ENCODE data around the gene FCN2. TPM values are rescaled to one million over a fixed set of nuclear protein-coding genes. Genes with fewer than 3 reads are reported as not detected.

The FCN2 gene
- total and polyA plus RNA-seq, 9 donors, result 0.16 to 0.24 (median 0.18) TPM; not detected in 5

GRCh38 chr9:134930398-134930797 lies 49.8 kb downstream of the FCN2 start:
- Histone ChIP-seq H3K4me1 (ENCODE audit: control insufficient read depth, insufficient read depth, low read length) (no peaks in the 10 kb centered on the region), H3K4me3 (ENCODE audit: low read length) (no peak overlapping the region), H3K9me3 (replicated peaks; ENCODE audit: control insufficient read depth, low read depth, low read length) (no peaks in the 10 kb centered on the region), H3K27me3 (ENCODE audit: control insufficient read depth, insufficient read depth, low read length) (peaks cover 22% of the 10 kb centered on the region), H3K27ac (ENCODE audit: low read length) (no peak overlapping the region), H3K36me3 (ENCODE audit: control insufficient read depth, insufficient read depth, low read length) (no peaks in the 10 kb centered on the region)
- WGBS (ENCODE audit: insufficient coverage), result 73% methylated on average over 6 of the region's 13 CpGs
- no peak for DNase-seq

DNA sequence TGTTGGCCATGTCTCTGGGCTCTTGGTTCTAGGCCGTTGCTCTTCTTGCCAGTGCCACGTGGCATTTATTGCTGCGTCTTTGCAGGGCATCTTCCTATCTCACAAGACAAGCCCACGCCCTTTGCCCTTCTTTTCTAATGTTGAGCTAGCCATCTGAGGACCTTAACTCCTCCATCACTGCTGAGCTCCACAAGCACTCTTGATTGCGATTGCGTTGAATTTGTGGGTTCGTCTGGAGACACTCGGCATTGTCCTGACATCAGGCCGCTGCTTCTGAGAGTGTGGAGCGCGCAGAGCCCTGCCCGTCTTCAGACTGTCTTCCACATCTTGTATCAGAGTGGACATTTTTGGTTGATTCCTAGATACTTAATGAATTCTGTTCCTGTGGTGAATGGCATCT lies 51.6 kb downstream of the FCN2 start:
- DNase-seq, result no peak
- 93% methylated on average over 12 of the region's 12 CpGs for WGBS (ENCODE audit: insufficient coverage)
- Histone ChIP-seq H3K4me3 (ENCODE audit: low read length) (no peak overlapping the region), H3K27ac (ENCODE audit: low read length) (no peak overlapping the region), H3K36me3 (ENCODE audit: control insufficient read depth, insufficient read depth, low read length) (no peaks in the 10 kb centered on the region), H3K9me3 (replicated peaks; ENCODE audit: control insufficient read depth, low read depth, low read length) (no peaks in the 10 kb centered on the region), H3K27me3 (ENCODE audit: control insufficient read depth, insufficient read depth, low read length) (peaks cover 31% of the 10 kb centered on the region), H3K4me1 (ENCODE audit: control insufficient read depth, insufficient read depth, low read length) (no peaks in the 10 kb centered on the region)

- no peaks in the 10 kb centered on the region for H3K4me1 ChIP-seq (ENCODE audit: control insufficient read depth, insufficient read depth, low read length)
Observed at GRCh38 chr9:134932606-134933005, 52.0 kb downstream of the FCN2 start.

DNA sequence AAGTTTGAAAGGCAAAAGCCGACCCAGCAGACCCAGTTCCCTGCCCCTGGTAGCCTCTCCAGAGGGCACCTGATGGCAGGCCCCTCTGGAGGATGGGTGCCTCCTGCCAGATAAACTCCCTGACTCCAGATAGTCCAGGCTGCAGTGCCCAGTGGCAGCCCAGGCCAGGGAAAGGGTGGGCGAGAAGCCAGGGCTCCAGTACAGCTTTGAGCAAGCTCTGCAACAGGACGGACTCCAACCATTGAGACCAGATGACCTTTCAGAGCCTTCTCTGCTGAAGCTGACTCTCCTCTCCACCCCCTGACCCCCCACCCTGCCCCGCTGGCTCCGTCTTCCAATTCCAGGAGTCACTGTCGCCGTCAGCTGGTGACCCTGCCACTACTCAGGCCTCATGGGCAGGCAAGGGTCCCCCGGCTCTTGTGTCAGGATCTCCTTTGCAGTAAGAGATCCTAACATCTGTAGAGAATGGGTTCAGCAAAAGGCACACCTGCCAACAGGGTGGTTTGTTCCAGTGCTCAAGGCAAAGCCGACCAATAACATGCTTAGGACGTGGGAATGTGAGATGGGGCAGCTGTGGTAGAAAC lies 52.6 kb downstream of the FCN2 start:
- H3K4me3 ChIP-seq (ENCODE audit: low read length), result no peak overlapping the region
- whole genome bisulfite sequencing (ENCODE audit: insufficient coverage), result 85% methylated on average over 7 of the region's 10 CpGs
- no peaks in the 10 kb centered on the region for H3K9me3 ChIP-seq (replicated peaks; ENCODE audit: control insufficient read depth, low read depth, low read length)
- peaks cover 31% of the 10 kb centered on the region for H3K27me3 ChIP-seq (ENCODE audit: control insufficient read depth, insufficient read depth, low read length)
- no peak overlapping the region for H3K27ac ChIP-seq (ENCODE audit: low read length)
- H3K36me3 ChIP-seq (ENCODE audit: control insufficient read depth, insufficient read depth, low read length), result no peaks in the 10 kb centered on the region
- DNase-seq, result no peak
- H3K4me1 ChIP-seq (ENCODE audit: control insufficient read depth, insufficient read depth, low read length), result no peaks in the 10 kb centered on the region

More at GRCh38 chr9:134932606-134933005, 52.0 kb downstream of the FCN2 start:
- Histone ChIP-seq H3K9me3 (replicated peaks; ENCODE audit: control insufficient read depth, low read depth, low read length) (no peaks in the 10 kb centered on the region), H3K4me3 (ENCODE audit: low read length) (no peak overlapping the region), H3K36me3 (ENCODE audit: control insufficient read depth, insufficient read depth, low read length) (no peaks in the 10 kb centered on the region), H3K27me3 (ENCODE audit: control insufficient read depth, insufficient read depth, low read length) (peaks cover 31% of the 10 kb centered on the region), H3K27ac (ENCODE audit: low read length) (no peak overlapping the region)
- WGBS (ENCODE audit: insufficient coverage), result 83% methylated on average over 3 of the region's 5 CpGs
- DNase-seq, result no peak

DNA sequence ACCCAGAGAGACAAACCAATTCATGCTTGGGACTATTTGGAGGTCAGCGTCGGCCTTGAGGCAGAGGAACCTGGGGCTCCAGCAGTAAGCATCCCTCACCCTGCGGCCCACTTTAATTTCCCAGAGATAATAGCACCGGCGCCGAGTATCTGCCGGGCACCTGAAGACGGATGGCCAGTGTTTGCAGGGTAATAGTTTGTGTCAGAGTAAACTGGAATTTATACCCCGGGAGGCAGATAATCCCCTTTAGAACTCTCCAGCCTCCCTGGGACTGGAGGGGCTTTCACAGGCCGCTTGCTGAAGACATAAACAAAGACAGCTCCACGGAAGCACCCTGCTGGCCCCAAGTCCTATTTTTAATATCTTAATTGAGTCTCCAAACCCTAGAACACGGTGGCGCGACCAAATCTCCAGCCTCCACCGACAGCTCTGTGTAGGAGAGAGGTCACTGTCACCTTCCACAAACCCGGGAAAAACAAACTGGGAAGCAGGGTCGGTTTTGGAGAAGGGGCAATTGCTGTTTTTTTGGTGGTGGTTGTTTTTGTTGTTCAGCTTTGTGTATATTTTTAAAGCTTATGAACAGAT lies 54.5 kb downstream of the FCN2 start:
- no peak for DNase-seq
- Histone ChIP-seq H3K36me3 (ENCODE audit: control insufficient read depth, insufficient read depth, low read length) (no peaks in the 10 kb centered on the region), H3K27me3 (ENCODE audit: control insufficient read depth, insufficient read depth, low read length) (peaks cover 29% of the 10 kb centered on the region), H3K4me3 (ENCODE audit: low read length) (no peak overlapping the region), H3K27ac (ENCODE audit: low read length) (no peak overlapping the region), H3K4me1 (ENCODE audit: control insufficient read depth, insufficient read depth, low read length) (no peaks in the 10 kb centered on the region), H3K9me3 (replicated peaks; ENCODE audit: control insufficient read depth, low read depth, low read length) (no peaks in the 10 kb centered on the region)
- WGBS (ENCODE audit: insufficient coverage), result no CpG with 5 or more reads among the region's 17 CpGs

GRCh38 chr9:134935701-134936345 lies 55.2 kb downstream of the FCN2 start:
- Histone ChIP-seq H3K4me1 (ENCODE audit: control insufficient read depth, insufficient read depth, low read length) (no peaks in the 10 kb centered on the region), H3K27me3 (ENCODE audit: control insufficient read depth, insufficient read depth, low read length) (peaks cover 28% of the 10 kb centered on the region), H3K4me3 (ENCODE audit: low read length) (no peak overlapping the region), H3K27ac (ENCODE audit: low read length) (no peak overlapping the region), H3K36me3 (ENCODE audit: control insufficient read depth, insufficient read depth, low read length) (no peaks in the 10 kb centered on the region), H3K9me3 (replicated peaks; ENCODE audit: control insufficient read depth, low read depth, low read length) (no peaks in the 10 kb centered on the region)
- WGBS (ENCODE audit: insufficient coverage), result 26% methylated on average over 13 of the region's 27 CpGs
- no peak for DNase-seq

DNA sequence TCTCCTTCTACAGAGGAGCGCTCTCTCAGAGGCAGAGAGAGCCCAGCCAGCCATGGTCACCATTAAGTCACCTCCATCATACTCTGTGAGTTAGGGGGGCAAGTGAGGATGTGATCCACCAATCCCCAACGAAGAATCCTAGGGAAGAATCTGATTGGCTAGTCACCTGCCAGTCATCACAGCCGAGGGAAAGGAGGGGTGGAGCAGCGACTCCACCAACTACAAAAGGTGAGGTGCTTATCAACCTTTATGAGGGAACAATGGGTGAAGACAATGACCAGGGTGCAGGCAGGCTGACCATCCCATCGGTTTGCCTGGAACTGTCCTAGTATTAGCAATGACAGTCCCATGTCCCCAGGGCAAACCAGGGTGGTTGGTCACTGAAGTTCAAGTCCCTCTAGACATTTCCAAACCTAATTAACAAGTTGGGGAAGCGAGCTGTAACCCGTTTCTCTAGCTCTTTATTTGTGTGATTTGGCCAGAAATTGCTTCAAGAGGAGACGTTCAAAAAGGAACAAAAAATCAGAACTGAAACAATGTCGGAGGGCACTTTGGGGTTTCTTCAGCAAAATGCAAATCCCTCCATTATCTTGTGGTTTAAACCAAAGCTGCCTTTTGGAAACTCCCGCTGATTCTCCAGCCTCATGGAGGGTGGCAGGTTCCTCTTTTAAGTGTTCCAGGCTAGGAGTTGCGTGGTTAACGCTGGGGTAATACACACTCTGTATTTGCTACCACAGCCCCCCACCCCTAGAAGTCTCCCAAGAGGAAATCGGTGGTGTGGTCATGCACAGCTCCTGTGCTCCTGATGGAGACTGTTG lies 55.9 kb downstream of the FCN2 start:
- 74% methylated on average over 3 of the region's 13 CpGs for WGBS (ENCODE audit: insufficient coverage)
- DNase-seq, result peak; percentile 63
- H3K27ac ChIP-seq (ENCODE audit: low read length), result no peak overlapping the region
- H3K9me3 ChIP-seq (replicated peaks; ENCODE audit: control insufficient read depth, low read depth, low read length), result no peaks in the 10 kb centered on the region
- H3K4me3 ChIP-seq (ENCODE audit: low read length), result no peak overlapping the region
- H3K27me3 ChIP-seq (ENCODE audit: control insufficient read depth, insufficient read depth, low read length), result peaks cover 28% of the 10 kb centered on the region
- H3K4me1 ChIP-seq (ENCODE audit: control insufficient read depth, insufficient read depth, low read length), result no peaks in the 10 kb centered on the region
- no peaks in the 10 kb centered on the region for H3K36me3 ChIP-seq (ENCODE audit: control insufficient read depth, insufficient read depth, low read length)

Other genes starting within 250 kb of the FCN2 start
- gene COL5A1, start 239.0 kb upstream of the FCN2 start, total RNA-seq, result 330 TPM
- 100 to 1,000 TPM; 293 to 921 (median 614) TPM for gene COL5A1, start 239.0 kb upstream of the FCN2 start, polyA plus RNA-seq (ENCODE audit: insufficient read depth in 1 of 8, insufficient read length in 8 of 8, low replicate concordance in 1 of 8)
- gene FCN1, start 37.1 kb downstream of the FCN2 start, total RNA-seq, result 2.0 TPM
- 1 to 10 TPM; 3.3 to 8.2 (median 4.2) TPM for gene FCN1, start 37.1 kb downstream of the FCN2 start, polyA plus RNA-seq (ENCODE audit: insufficient read depth in 1 of 8, insufficient read length in 8 of 8, low replicate concordance in 1 of 8)
- gene OLFM1, start 206.9 kb downstream of the FCN2 start, total RNA-seq, result 3.2 TPM
- gene OLFM1, start 206.9 kb downstream of the FCN2 start, polyA plus RNA-seq (ENCODE audit: insufficient read depth in 1 of 8, insufficient read length in 8 of 8, low replicate concordance in 1 of 8), result 1 to 10 TPM; 3.2 to 7.4 (median 4.8) TPM